Measurements from ENCODE around the gene ZNF316. TPM values are rescaled to one million over a fixed set of nuclear protein-coding genes. Genes with fewer than 3 reads are reported as not detected.

Gene ZNF316
- total and polyA plus RNA-seq, 3 donors from 2014 or later: 22.7 to 50.9 (median 46.6) TPM

DNA sequence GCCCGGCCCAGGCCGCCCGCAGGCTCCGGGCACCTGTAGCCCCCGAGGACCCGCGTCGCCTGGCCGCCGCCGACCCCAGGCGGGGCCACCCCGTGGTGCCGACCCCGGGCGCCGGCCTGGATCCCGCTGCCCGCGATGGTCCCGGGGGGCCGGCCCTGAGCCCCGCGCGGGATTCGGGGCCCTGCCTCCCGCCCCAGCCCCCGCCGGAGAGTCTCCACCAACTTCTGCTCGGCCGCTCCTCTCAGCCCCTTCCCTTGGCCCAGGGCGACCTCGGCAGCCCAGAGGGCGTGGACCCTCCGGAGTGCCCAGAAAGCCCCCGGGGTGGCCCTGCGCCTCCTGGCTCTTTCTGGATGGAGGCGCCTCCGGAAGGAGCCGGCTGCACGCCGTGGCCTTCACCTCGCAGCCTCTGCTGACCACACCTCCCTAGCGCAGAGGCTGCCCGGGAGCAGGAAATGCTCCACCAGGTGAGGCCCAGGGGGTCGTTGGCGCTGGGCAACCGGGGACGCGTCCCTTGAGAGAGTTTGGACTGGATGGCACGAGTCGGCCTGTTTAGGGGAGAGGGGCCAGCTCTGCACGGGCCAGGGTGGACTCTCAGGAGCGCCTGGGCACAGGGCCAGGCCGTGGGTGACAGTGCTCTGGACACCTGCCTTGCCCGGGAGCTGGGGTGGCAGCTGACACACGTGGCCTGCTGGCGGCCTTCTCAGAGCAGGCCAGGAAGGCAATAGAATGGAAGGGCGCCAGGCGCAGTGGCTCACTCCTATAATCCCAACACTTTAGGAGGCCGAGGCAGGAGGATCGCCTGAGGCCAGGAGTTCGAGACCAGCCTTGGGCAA, 21.2 kb upstream of the ZNF316 start:
- no peak for DNase-seq
- H3K27ac ChIP-seq: no peak overlapping the region
- intact Hi-C loops (cut with DNase I; ENCODE audit: low total_unique reads): no loop called here

GRCh38 chr7:6616854-6617643, 20.1 kb upstream of the ZNF316 start:
- TF ChIP-seq, protein P1, sequence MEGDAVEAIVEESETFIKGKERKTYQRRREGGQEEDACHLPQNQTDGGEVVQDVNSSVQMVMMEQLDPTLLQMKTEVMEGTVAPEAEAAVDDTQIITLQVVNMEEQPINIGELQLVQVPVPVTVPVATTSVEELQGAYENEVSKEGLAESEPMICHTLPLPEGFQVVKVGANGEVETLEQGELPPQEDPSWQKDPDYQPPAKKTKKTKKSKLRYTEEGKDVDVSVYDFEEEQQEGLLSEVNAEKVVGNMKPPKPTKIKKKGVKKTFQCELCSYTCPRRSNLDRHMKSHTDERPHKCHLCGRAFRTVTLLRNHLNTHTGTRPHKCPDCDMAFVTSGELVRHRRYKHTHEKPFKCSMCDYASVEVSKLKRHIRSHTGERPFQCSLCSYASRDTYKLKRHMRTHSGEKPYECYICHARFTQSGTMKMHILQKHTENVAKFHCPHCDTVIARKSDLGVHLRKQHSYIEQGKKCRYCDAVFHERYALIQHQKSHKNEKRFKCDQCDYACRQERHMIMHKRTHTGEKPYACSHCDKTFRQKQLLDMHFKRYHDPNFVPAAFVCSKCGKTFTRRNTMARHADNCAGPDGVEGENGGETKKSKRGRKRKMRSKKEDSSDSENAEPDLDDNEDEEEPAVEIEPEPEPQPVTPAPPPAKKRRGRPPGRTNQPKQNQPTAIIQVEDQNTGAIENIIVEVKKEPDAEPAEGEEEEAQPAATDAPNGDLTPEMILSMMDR (IDR thresholded peaks at IDR 0.05): no peak
- no peak for TF ChIP-seq POLR2A (IDR thresholded peaks at IDR 0.05)
- Histone ChIP-seq H3K36me3 (ENCODE audit: low read depth, missing control alignments) (no peaks in the 10 kb centered on the region), H3K4me1 (peaks cover 10% of the 10 kb centered on the region), H3K4me3 (no peak overlapping the region), H3K9me3 (no peaks in the 10 kb centered on the region), H3K27me3 (no peaks in the 10 kb centered on the region), H3K27ac (no peak overlapping the region)
- intact Hi-C loops (cut with DNase I; ENCODE audit: low total_unique reads): no loop called here
- WGBS, 2 donors: 85 to 90% methylated on average over 9 to 20 of the region's 20 CpGs
- DNase-seq: no peak

More for the DNA sequence above, 21.2 kb upstream of the ZNF316 start:
- 8 to 38% methylated on average over 6 to 54 of the region's 63 CpGs for WGBS, 2 donors
- H3K36me3 ChIP-seq (ENCODE audit: low read depth, missing control alignments): no peaks in the 10 kb centered on the region
- H3K4me3 ChIP-seq: peak overlapping the region; percentile 59 to 68
- TF ChIP-seq, protein P1 (IDR thresholded peaks at IDR 0.05): no peak
- no peak for TF ChIP-seq POLR2A (IDR thresholded peaks at IDR 0.05)
- no peaks in the 10 kb centered on the region for H3K27me3 ChIP-seq
- peaks cover 10% of the 10 kb centered on the region for H3K4me1 ChIP-seq
- H3K9me3 ChIP-seq: no peaks in the 10 kb centered on the region

GRCh38 chr7:6618621-6619020, 18.5 kb upstream of the ZNF316 start:
- no peak for TF ChIP-seq POLR2A (IDR thresholded peaks at IDR 0.05)
- TF ChIP-seq, protein P1 (IDR thresholded peaks at IDR 0.05): no peak
- Histone ChIP-seq H3K36me3 (ENCODE audit: low read depth, missing control alignments) (no peaks in the 10 kb centered on the region), H3K4me3 (no peak overlapping the region), H3K9me3 (no peaks in the 10 kb centered on the region), H3K4me1 (peaks cover 10% of the 10 kb centered on the region), H3K27ac (no peak overlapping the region), H3K27me3 (no peaks in the 10 kb centered on the region)
- 75 to 84% methylated on average over 4 of the region's 4 CpGs for WGBS, 2 donors
- intact Hi-C loops (cut with DNase I; ENCODE audit: low total_unique reads): no loop called here
- no peak for DNase-seq

GRCh38 chr7:6619961-6620360, 17.2 kb upstream of the ZNF316 start:
- Histone ChIP-seq H3K27me3 (no peaks in the 10 kb centered on the region), H3K4me3 (no peak overlapping the region), H3K9me3 (no peaks in the 10 kb centered on the region), H3K4me1 (peaks cover 6% of the 10 kb centered on the region), H3K36me3 (ENCODE audit: low read depth, missing control alignments) (no peaks in the 10 kb centered on the region), H3K27ac (no peak overlapping the region)
- TF ChIP-seq, protein P1 (IDR thresholded peaks at IDR 0.05): no peak
- TF ChIP-seq POLR2A (IDR thresholded peaks at IDR 0.05): no peak
- intact Hi-C loops (cut with DNase I; ENCODE audit: low total_unique reads): no loop called here
- DNase-seq: no peak
- 87 to 96% methylated on average over 3 of the region's 3 CpGs for WGBS, 2 donors
